GM18873 (cell line): Measurements from ENCODE around the gene CAMK2G.
"Not testable (repeated sequence)": the region's sequence is repeated elsewhere in the genome, so short reads cannot be mapped to it uniquely, and the experiment has no call there.

Experiments
- ATAC-seq: cut with Tn5 transposase; IDR thresholded peaks from one replicate; pipeline ENCODE4 v1.9.1; 2021; ENCODE audit warnings: mild to moderate bottlenecking, moderate library complexity, moderate number of reproducible peaks; ENCODE audit not compliant: unreplicated experiment, low FRiP score

Gene CAMK2G

GRCh38 chr10:73905256-73906020 lies 31.1 kb upstream of the CAMK2G start:
- ATAC-seq, result no peak

- no peak for ATAC-seq
Measured at GRCh38 chr10:73902351-73902750, 28.0 kb upstream of the CAMK2G start.

- no peak for ATAC-seq
Measured at GRCh38 chr10:73901261-73901660, 26.9 kb upstream of the CAMK2G start.

- ATAC-seq, result no peak
Measured at GRCh38 chr10:73900064-73900463, 25.7 kb upstream of the CAMK2G start.

- no peak for ATAC-seq
Measured at GRCh38 chr10:73899423-73899822, 25.1 kb upstream of the CAMK2G start.

- no peak for ATAC-seq
Measured at GRCh38 chr10:73898730-73899410, 24.5 kb upstream of the CAMK2G start.

GRCh38 chr10:73897693-73898092 lies 23.3 kb upstream of the CAMK2G start:
- ATAC-seq, result no peak

- ATAC-seq, result not testable (repeated sequence)
Measured at GRCh38 chr10:73895381-73895780, 21.0 kb upstream of the CAMK2G start.

GRCh38 chr10:73894245-73894971 lies 20.1 kb upstream of the CAMK2G start:
- ATAC-seq, result no peak

- no peak for ATAC-seq
Measured at GRCh38 chr10:73893426-73893825, 19.1 kb upstream of the CAMK2G start.

- ATAC-seq, result no peak
Measured at GRCh38 chr10:73892310-73893030, 18.1 kb upstream of the CAMK2G start.

GRCh38 chr10:73891540-73891939 lies 17.2 kb upstream of the CAMK2G start:
- no peak for ATAC-seq

- ATAC-seq, result not testable (repeated sequence)
Measured at GRCh38 chr10:73890830-73891229, 16.5 kb upstream of the CAMK2G start.

GRCh38 chr10:73890261-73890660 lies 15.9 kb upstream of the CAMK2G start:
- ATAC-seq, result no peak

GRCh38 chr10:73889416-73889815 lies 15.1 kb upstream of the CAMK2G start:
- ATAC-seq, result not testable (repeated sequence)

- ATAC-seq, result no peak
Measured at GRCh38 chr10:73889014-73889413, 14.7 kb upstream of the CAMK2G start.

- ATAC-seq, result no peak
Measured at GRCh38 chr10:73888514-73888913, 14.2 kb upstream of the CAMK2G start.

- ATAC-seq, result no peak
Measured at GRCh38 chr10:73887294-73888039, 13.1 kb upstream of the CAMK2G start.

- ATAC-seq, result no peak
Measured at GRCh38 chr10:73886661-73887293, 12.4 kb upstream of the CAMK2G start.
